ENCODE results near the gene LRRC55.

DNA sequence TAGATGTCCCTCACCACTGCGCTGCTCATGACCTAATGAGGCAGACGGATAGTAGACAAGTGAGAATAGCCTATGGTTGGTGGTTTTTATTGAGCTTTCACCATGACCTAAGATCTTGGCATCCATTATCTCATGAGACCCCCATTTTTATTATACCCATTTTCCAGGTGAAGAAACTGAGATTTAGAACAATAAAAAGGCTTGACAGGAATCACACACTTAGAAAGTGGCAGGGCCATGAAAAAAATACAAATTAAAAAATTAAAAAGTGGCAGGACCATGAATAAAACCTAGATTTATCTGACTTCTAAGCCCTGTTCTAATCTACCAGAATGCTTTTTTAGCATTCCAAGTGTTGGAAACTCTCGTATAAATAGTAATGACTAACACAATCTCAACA lies 1.1 kb downstream of the LRRC55 start:
- TF ChIP-seq POLR2AphosphoS5 (IDR thresholded peaks at IDR 0.05; ENCODE audit: low read depth, low read length) (no peak), CTCF (IDR thresholded peaks at IDR 0.05) (no peak), YY1 (IDR thresholded peaks at IDR 0.05; ENCODE audit: low read depth) (no peak), TAF1 (IDR thresholded peaks at IDR 0.05; ENCODE audit: borderline replicate concordance, low read depth, low read length) (no peak), RAD21 (IDR thresholded peaks at IDR 0.05; ENCODE audit: low read length) (no peak)
- TF ChIP-seq, protein P1, sequence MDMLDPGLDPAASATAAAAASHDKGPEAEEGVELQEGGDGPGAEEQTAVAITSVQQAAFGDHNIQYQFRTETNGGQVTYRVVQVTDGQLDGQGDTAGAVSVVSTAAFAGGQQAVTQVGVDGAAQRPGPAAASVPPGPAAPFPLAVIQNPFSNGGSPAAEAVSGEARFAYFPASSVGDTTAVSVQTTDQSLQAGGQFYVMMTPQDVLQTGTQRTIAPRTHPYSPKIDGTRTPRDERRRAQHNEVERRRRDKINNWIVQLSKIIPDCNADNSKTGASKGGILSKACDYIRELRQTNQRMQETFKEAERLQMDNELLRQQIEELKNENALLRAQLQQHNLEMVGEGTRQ (IDR thresholded peaks at IDR 0.05; ENCODE audit: borderline replicate concordance, low read depth, low read length) = no peak

Measured in SK-N-SH (cell line).